RCC 7860 (cell line): ENCODE measurements around the gene MYEOV.

ENCODE experiments used
- DNase-seq: peaks from one replicate; pipeline ENCODE4 v3.0.0-alpha.2; 2015; ENCODE audit warnings: low spot score
- FAIRE-seq: peaks from 2 replicates; lab custom pipeline; 2012; peaks lifted over from hg19 to GRCh38; lab: Jason Lieb, UNC

The MYEOV gene

DNA sequence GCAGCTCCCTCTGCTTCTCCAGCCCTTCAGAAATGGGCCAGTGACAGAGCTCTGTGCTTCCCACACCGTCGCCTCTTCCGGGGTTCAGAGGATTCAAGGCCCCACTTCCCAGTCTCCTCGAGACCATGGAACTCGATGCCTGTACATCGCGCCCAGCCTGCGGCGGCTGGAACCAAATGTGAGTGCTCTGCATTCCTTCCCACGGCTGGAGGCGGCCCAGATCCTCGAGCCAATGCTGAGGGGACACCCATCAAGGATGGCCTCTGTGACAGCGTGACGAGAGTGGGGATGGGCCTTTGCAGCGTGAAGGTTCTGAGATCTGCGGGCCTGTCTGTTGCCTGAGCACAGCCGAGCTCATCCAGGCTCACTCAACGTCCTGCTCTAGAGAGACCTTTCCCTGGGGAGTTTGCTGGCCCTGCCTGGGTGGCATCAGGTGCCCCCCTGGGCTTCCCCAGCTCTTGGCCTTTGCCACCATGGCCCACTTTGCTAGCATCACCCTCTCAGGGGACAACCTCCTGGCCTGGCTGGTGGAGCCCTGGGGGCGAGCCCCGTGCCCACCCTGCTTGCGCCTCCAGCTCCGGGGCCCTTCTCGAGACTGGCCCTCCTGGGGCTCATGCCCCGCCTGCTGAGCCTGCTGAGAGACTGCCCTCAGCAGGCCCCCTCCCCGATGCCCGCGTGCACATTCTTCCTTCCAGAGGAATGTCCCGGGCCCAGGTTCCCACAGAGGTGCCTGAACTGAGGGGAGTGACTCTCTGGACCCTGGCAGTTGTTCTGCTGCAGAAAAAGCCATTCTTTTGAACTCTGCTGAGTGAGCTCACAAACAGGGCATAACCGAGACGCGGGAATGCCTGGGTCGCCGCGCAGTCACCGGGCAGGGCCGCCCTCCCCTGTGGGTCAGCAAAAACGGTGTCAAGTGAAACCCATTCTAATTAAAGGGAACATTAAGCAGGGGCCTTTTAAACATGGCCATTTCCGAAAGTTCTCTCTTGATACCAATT, 7.3 kb upstream of the MYEOV start:
- no peak for FAIRE-seq
- no peak for DNase-seq

DNA sequence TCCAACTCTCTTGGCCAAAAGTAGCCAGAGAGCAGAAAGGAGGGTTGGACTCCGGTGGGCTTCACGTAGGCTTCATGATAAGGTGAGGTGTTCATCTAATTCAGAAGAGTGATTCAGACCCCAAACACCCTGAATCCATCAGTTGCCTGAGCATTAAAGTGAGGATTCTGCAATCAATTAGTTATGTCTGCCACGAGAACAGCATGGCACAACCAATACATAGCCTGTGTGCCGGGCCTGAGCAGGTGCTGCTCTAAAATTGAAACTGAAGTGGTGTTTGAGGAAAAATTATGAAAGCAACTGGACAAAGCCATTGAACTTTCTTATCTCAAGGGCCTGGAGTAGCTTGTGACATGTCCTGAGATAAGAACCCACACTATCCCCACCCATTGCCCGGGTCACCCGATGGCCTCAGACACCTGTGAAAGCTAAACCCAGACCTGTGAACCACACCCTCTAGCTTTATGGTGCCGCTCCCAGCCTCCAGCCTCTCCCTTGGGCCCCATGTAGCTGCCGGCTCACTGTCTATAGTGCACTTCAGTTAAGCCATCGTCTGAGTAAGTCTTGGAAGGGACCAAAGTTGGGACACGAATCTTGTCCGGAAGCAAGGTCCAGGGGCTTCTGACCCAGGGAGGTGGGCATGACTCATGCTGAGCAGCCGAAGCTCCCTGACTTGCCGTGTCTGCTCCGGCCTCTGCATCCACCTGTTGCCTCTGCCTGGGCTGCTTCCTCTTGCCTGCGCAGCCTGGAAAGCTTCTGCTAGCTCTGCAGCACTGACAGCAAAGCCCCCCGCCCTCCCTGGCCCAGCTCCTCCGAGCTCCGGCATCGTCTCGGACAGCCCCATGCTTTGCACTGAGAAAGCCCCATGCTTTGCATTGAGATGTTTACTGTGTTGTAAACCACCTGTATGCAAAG, 5.7 kb upstream of the MYEOV start:
- DNase-seq (no peak), FAIRE-seq (no peak)

DNA sequence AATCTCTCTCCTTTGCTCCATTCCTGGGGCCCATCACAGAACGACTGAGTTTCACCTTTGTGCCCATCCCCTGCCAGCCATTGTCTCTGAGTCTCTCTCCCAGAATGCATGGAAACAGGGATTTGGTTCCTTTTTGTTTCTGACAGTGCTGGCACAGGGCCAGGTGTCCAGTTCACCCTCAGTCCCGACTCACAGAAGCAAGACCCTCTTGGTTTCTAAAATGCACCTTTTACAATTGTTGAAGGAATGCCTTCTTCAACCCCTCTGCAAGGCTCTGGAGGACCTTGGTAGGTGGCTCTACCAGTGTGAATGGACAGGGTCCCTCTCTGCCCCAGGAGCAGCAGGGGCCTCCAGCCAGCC, 5.1 kb upstream of the MYEOV start:
- no peak for DNase-seq
- FAIRE-seq: no peak

- DNase-seq (no peak), FAIRE-seq (no peak)
These were observed 3.1 kb upstream of the MYEOV start for GRCh38 chr11:69290806-69291205.

GRCh38 chr11:69291459-69292110, 2.4 kb upstream of the MYEOV start:
- no peak for FAIRE-seq
- DNase-seq: no peak

- FAIRE-seq (no peak), DNase-seq (no peak)
These were observed 1.7 kb upstream of the MYEOV start for GRCh38 chr11:69292221-69292648.

- FAIRE-seq (no peak), DNase-seq (no peak)
These were observed 868 bp upstream of the MYEOV start for GRCh38 chr11:69293087-69293486.

DNA sequence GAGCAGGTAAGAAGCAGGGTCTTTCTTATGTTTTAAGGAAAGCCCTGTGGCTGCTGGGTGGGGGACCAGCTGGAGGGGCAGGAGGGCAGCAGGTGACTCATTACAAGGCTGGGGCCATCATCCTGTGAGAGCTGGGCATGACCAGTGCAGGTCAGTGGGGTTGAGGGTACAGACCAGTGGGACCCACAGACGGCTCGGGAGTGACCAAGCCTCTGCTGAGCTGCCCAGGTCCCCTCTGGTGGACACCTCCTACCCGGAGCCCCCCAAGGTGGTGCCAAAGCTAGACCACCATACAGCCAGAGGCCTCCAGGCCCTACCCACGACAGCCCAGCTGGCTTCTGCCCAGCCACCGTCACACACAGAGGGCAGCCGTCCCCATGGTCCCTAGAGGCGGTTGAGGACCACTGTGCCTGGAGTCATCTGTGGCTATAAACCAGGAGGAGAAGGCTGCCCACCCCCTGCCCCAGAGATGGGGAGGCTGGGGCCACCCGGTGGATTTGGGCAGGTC, 670 bp downstream of the MYEOV start:
- no peak for FAIRE-seq
- DNase-seq: no peak

GRCh38 chr11:69295079-69295994, 1.4 kb downstream of the MYEOV start:
- no peak for FAIRE-seq
- DNase-seq: peak; percentile 35

DNA sequence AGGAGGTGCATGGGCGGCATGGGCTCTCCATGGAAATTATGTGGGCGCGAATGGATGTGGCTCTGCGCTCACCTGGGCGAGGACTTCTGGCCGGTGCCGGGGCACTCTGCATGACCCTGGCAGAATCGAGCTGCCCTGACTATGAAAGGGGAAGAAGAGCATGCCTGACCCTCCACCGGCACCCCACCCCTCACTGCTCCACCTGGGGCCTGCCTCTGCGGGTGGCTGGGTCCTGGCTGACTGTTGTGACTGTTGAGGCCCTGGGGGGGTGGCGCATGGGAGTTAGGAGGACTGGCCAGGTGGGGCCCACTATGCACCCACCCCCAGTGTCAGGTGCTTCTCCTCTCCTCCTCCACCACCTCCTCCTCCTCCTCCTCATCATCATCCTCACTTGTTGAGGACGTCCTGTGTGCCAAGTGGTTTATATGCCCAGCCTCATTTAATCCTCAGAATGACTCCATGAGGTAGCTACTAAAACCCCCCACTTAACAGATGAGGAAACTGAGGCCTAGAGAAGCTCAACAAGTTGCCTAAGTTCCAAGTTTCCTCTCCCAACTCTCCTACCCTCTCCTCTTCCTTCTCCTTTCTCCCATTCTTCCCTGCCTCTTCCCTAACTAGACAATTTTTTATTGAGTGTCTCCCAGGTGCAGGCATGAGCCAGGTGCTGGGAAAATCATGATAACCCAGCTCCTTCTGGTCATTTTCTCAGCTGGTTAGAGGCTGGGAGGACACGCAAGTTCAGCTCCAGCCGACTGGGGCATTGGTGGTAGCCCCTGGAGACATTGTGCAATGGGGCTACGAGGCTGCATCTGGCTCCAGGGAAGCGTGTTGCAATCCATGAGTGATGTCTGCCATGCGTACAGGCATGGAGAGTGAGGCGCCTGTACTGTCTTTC, 2.3 kb downstream of the MYEOV start:
- DNase-seq (no peak), FAIRE-seq (no peak)

GRCh38 chr11:69296890-69297786, 3.2 kb downstream of the MYEOV start:
- peak; percentile 99 for DNase-seq
- FAIRE-seq: peak; percentile 81

DNA sequence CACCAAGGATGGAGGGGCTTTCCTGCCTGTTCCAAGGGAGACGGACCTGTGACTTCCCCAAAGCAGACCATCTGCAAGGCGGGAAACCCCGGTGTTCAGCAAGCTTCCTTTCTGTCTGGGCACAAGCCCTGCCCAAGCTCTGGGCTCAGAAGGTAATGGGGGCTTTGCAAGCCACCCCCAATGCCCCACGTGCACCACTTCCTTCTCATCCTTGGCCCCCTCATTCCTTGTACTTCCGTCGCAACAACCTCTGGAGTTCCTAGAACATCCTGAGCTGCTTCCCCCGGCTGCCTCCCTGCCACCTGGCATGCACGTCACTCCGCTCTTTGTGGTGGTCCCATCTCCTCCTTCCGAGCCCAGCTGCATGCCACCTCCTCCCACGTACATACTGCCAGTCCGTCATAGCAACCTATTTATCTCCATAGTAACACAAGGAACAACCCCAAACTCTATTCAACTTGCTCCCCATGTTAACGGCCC, 3.9 kb downstream of the MYEOV start:
- FAIRE-seq (no peak), DNase-seq (peak; percentile 65)

GRCh38 chr11:69298267-69299022, 4.5 kb downstream of the MYEOV start:
- DNase-seq (peak; percentile 98), FAIRE-seq (peak; percentile 83)

- no peak for FAIRE-seq
- peak; percentile 65 for DNase-seq
These were observed 5.1 kb downstream of the MYEOV start for GRCh38 chr11:69299023-69299461.

DNA sequence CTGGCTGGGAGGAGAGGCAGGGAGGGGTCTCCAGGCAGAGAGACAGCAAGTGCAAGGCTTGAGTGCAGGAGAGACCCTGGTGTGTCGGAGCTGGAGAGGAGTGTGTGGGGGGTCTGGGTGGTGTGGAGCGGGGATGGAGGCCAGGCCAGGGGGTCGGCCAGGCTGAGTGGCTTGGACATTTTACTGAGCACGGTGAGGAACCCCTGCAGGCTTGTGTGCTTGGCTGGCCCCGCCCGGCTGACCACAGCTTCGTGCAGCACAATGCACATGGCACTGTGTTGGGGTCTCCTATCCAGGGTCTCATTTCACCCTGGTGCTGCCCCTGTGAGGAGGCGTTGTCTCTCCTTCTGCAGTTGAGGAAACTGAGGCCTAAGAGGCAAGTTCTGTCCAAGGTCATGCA, 5.6 kb downstream of the MYEOV start:
- no peak for DNase-seq
- no peak for FAIRE-seq

DNA sequence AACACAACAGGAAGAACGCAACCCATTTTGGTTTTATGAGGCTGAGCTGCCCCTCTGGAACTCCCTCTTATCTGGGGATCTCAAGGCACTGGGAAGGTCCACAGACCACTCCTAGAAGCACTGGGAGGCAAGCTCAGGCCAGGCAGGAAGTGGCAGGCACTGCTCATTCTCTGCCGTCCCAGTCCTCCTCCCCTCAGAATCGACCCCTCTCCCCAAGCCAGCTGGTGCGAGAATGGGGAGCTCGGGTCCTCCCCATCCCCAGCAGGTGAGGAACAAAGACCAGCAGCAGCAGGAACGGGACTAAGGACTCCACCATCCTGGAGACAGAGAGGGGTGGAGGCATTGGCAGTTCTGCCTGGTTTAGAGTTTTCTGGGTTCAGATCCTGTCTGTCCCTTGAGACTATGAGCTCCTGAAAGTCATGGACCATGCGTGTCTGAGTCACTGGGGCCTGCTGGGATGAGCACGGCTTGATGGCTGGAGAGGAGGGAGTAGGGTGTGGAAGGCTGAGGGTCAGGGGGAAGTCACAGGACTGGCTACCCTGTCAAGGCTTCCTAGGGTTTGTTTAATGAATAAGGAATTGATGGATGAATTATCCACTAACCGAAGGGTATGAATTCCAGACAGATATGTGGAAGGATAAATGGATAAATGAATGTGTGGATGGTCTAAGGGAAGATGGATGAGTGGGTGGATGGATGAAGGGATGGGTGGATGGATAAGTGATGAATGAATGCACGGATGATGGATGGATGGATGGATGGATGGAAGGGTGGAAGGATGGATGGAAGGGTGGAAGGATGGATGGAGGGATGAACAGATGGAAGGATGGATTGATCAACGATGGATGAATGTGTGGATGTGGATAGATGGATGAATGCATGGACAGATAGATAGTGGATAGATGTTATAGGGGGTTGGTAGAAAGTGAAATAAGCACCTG, 6.4 kb downstream of the MYEOV start:
- DNase-seq (peak; percentile 86), FAIRE-seq (peak; percentile 71)
